GM18498 (cell line): Measurements from ENCODE around the gene DAND5.

ENCODE experiments used
- ATAC-seq: cut with Tn5 transposase; IDR thresholded peaks from one replicate; pipeline ENCODE4 v1.9.1; 2021; ENCODE audit warnings: mild to moderate bottlenecking, moderate library complexity; ENCODE audit not compliant: unreplicated experiment

Gene DAND5

DNA sequence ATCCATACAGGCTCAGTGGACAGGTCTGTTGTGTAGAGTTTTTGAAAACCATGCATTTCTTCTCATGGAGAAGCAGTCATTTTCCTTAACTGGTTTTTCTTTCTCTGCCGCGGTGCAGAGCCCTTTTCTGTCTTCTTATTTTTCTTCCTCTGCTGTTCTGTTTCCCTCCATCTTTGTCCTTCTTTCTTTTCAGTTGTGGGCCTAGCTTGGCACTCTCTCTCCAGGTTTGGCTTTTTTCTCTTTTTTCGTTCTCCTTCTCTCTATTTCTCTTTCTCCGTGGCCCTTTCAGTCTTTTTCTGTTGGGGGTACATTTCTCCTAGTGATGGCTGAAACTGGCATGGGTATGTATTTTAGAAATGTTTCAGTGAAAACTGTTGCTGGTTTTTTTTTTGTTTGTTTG, 50.0 kb downstream of the DAND5 start:
- ATAC-seq, result no peak

DNA sequence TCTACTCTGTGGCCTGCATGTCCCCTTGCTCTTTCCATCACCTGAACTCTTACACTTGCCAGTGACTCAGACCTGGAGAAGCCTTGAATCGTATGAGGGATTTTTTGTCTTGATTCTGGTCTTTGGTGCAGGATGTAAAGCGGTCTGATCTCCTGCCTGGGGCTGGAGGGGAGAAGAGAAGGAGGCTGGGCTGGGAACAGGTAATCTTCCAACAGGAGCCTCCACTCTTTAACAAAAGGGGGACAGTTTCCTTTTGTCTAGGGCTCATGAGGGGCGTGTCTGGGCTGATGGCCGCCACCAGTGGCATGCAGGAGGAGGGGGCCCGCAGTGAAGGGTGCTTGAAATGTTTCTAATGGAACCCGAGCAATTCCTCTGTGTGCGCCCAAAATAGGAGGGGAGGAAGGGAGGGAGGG, 50.6 kb downstream of the DAND5 start:
- no peak for ATAC-seq

DNA sequence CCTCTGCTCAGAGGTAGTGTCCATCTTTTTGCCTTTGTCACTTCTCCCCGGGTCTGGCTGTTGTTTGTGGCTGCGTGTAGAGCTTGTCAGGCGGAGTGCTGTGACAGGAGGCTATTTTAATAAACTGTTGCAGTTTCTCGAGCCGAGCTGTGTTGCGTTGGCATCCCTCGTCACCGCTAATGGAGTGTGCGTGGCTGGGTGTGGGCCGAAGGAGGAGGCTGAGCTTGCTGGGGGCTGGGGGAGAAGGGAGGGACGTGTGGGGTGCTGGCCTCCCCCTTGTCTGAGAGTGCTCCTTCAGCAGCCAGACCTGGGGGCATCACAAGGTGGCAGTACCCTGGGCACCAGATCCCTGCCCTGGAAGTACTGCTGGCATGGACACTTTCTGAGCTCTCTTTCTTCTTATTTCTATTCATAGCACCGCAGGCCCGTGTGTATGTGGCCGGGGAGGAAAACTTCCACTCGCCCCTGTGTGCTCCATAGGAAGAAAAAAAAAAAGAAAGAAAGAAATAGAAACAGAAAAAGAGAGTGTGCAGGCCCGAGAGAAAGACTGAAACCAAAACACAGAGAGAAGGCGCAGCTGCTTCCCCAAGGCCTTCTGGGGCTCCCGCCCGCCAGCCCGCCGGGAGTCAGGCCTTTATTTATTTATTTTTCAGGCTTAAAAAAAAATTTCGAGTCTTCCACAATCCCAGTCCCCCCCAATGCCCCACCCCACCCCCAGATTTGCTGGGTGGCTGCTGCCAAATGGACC, 52.9 kb downstream of the DAND5 start:
- no peak for ATAC-seq

DNA sequence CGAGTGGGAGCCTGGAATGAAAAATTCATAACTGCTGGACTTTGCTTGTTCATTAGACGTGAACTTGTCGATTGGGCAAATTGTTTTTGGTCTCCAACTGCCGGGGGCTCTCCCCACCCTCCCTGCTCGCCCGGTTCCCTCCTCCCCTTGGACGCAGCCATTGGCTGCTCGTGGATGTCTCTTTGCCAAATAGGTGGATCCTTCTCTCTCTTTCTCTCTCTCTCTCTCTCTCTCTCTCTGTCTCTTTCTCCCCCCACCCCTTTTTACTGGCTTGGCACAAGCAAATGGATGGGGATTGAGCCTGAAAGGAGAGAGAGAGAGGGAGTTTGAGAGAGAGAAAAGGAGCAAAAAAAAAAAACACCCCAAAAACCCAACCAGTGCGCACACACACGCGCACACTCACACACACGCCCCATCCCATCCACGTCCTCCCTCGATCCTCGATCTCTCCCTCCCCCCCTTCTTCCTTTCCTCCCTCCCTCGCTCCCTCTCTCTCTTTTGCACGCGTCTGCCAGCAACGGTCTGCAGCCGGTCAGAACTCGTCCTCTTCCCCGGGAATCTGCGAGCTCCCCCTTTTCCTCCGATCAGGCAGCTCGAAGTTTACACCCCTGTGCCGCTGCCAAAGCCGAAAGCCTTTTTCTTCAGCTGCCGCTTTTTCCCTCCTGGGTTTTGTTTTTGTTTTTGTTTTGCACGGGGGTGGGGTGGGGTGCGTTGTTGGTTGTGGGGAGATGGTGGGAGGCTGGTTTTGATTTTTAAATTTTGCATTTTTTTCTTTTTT, 53.7 kb downstream of the DAND5 start:
- ATAC-seq, result no peak

DNA sequence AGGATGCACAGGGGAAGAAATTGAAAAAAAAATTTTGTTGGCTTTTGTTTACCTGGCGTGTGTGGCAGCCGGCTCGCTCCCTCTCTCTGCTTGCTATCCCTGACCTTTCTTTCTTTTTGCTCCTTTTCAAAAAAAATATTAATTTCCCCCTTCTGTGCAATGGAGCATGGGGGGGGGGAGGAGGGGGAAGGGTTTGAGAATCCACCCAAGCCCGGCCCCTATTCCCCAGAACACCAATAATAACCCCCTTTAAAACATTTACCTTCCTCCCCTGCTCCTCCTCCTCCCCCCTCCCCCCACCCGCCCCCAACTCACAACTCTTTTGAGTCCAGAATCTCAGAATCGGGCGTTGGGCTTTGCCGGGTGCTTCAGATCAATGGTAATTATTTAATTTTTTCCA, 54.3 kb downstream of the DAND5 start:
- no peak for ATAC-seq
